ENCODE data around the gene ZBED3.

DNA sequence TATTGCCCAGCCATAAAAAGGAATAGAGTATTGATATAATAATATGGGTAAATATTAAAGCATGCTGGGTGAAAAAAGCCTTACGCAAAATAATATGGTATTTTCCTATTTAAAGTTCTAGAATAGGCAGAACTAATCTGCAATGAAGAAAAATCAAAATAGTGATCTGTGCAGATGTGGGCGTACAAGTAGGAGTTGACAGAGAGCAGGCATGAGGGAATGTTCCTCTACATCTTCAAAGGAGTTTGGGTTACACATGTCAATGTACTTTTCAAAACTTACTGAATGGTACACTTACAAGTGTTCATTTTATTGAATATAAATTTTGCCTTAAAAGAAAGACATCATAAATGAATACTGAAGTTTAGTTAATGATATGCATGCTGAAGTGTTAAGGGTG lies 33.0 kb upstream of the ZBED3 start:
- TF ChIP-seq, protein P1, sequence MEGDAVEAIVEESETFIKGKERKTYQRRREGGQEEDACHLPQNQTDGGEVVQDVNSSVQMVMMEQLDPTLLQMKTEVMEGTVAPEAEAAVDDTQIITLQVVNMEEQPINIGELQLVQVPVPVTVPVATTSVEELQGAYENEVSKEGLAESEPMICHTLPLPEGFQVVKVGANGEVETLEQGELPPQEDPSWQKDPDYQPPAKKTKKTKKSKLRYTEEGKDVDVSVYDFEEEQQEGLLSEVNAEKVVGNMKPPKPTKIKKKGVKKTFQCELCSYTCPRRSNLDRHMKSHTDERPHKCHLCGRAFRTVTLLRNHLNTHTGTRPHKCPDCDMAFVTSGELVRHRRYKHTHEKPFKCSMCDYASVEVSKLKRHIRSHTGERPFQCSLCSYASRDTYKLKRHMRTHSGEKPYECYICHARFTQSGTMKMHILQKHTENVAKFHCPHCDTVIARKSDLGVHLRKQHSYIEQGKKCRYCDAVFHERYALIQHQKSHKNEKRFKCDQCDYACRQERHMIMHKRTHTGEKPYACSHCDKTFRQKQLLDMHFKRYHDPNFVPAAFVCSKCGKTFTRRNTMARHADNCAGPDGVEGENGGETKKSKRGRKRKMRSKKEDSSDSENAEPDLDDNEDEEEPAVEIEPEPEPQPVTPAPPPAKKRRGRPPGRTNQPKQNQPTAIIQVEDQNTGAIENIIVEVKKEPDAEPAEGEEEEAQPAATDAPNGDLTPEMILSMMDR (IDR thresholded peaks at IDR 0.05), result no peak
- TF ChIP-seq ZFX (IDR thresholded peaks at IDR 0.05; ENCODE audit: borderline replicate concordance), result no peak
